Activated gamma-delta T cell (primary cell): ENCODE data around the gene KDM4C.

Experiments used
- DNase-seq: peaks from one replicate; lab custom pipeline; 2025; lab: John Stamatoyannopoulos, UW

The KDM4C gene

DNA sequence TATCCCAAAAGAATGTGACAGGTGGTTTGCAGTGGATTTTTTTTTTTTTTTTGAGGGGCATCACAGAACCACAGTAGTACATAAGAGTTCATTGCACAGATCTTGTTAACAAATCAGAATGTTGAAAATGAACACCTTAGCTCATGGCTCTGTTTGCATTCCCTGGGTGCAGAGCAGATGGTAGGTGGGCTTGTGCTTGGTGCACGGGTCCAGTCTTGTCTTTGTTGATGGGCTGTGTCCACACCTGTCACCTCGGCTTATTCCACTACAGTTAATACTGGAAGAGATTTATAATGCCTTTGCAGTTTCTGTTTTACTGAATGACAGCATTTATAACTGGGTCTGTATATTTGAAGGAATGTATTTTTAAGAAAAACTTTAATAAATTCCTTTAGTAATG is 146.6 kb downstream of the KDM4C start:
- DNase-seq = no peak

DNA sequence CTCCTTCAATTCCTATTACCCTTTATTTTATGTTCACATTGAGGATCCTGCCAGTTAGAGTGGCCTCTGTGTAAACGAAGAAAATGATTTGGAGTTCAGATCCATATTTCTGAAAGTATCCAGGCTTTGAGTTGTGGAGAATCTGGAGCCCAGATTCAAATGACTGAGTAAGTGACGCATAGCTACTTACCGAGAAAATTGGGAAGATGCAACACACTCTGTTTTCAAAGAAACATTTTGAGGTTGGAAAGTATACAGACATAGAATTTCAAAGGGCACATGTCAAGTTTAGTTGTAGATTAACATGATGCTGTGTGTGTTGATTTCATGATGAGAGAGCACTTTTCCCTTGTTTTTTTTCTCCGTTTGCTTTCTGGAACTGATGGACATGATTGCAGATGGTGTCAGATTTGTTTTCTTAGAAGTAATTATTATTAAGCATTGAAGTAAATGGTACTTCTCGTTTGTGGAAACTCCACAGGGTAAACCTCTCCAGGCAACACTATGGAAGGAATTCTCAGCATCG is 148.1 kb downstream of the KDM4C start:
- no peak for DNase-seq

- no peak for DNase-seq
These were observed 150.1 kb downstream of the KDM4C start for GRCh38 chr9:6907772-6908381.

DNA sequence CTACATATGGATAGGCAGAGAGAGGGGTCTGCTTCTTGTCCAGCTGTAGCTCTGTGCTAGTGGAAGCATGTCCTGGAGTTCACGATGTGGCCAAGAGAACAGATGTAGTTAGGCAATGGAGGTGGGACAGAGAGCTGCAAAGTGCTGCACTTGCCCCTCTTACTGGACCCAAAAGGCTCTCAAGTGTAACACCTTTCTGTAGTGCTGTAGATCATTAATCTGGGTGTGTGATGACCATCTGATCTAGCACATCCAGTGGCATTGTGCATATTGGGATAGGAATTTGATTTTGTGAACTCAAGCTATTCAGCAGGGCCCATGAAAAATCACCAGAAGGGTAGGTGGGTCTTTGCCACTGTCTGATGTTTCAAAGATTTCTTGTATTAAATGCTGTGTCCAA is 151.4 kb downstream of the KDM4C start:
- DNase-seq = no peak

DNA sequence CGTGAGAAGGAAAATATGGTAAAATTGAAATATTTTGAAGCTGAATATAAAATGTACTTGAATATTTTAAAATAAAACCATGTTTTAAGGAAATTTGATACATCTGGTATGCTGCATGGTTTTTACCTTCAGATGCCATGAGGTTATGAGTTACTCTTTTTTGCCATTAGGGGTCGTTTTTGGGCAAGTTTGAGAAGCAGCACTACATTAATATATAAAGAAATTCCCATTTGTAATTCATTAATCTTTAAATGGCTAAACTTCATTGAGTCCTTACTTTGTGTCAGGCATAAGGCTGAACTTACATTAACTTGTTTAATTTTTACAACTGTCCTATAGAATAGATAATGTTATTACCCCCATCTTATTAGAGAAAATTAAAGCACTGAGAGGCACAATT is 152.3 kb downstream of the KDM4C start:
- no peak for DNase-seq

DNA sequence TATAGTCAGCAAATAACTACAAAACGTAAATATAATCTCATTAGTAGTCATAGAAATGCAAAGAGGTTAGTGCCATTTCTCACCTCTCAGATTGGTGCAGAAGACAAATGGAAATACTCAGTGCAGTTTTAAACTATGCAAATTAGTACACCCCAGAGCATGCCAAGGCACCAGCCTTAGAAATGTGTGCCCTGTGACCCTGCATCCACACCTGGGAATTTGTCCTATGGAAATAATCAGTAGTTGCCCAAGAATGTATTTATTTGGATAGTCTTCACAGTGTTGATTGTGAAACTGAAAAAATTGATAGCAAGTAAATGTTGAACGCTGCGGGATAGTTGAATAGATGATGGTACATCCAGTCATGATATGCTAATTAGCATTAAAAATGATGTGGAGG is 152.7 kb downstream of the KDM4C start:
- DNase-seq = no peak

- DNase-seq = no peak
These were observed 154.3 kb downstream of the KDM4C start for GRCh38 chr9:6911901-6912638.

DNA sequence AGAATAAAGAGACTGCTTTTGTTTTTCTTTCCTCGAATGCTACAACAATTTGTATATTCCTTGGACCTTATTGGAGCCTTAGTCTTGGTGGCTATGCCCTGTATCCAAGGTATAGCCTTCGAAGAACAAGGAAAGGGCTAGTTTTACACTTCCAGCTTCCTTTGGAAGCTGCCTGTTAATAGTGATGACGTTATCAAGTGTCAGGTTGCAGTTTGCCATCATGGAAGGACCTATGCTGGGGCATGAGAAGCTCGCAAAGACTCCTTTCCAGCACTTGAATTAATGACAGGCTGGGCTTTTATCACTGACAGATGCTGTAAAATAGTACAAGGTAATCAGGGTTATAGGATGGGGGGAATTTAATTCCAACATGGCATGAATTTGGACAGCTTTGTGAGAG is 157.9 kb downstream of the KDM4C start:
- DNase-seq = no peak

DNA sequence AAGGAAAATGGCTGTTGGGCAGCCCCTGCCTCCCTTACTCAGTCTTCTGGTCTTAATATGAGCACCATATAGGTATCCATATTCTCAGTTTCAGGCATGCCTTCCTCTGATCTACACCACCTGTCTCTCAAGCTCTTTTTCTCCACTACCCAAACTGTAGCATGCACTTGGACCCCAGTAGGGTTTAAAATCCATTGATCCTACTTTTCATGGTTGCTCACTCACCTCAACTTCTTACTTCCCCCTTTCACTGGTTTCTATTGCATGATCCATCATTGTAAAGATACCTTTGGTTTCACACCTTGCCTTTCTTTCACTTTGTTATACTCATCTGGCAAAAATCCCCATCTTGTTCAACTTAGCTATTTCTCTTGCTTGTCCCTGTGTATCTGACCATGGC is 159.4 kb downstream of the KDM4C start:
- no peak for DNase-seq

GRCh38 chr9:6920041-6920440 is 162.3 kb downstream of the KDM4C start:
- DNase-seq = no peak

GRCh38 chr9:6921315-6921714 is 163.5 kb downstream of the KDM4C start:
- DNase-seq = no peak

GRCh38 chr9:6922124-6922676 is 164.4 kb downstream of the KDM4C start:
- no peak for DNase-seq

GRCh38 chr9:6922680-6923079 is 164.9 kb downstream of the KDM4C start:
- no peak for DNase-seq

DNA sequence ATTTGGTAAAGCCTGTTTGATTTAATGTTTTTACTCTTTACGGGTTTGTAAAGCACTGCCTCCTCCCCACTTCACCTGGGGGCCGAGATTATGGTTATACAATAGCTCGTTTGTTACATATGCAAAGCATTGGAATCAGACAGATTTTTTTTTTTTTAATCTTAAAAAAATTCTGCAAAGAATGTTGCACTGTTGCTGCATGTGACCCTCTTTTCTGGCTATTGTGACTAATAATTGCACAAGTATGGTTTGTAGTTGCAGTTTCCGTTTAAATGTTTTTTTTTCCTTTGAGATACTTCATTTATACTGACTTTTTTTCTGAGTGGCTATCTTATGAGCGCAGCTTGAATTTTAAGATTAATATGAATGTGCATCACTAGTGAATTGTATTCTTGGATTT is 165.3 kb downstream of the KDM4C start:
- DNase-seq = no peak

GRCh38 chr9:6924149-6924548 is 166.4 kb downstream of the KDM4C start:
- DNase-seq = no peak

DNA sequence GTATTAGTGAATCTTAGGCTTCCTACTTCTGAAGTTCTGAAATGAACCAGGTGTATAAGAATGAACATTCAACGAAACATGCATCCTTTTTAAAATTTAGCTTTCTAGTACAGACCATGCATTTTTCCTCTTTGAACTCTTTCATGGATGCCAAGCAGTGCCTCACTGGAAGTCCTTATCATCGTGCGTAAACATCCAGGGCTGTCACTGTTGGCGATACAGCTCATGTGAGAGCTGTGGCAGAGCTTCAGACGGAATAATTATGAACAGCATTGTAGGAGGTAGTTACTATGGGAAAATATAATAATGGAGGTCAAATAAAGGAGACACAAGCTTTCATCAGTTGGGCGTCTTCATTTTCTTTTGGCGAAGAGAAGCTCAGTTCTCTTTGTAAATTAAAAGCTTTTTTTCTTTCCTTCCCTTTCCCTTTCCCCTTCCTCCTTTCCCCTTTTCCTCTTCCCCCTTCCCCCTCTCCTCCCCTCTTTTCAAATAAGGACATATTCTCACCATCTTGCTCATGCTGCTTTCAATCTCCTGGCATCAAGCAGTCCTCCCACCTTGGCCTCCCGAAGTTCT is 167.3 kb downstream of the KDM4C start:
- DNase-seq = no peak

GRCh38 chr9:6925836-6926235 is 168.1 kb downstream of the KDM4C start:
- DNase-seq = no peak

DNA sequence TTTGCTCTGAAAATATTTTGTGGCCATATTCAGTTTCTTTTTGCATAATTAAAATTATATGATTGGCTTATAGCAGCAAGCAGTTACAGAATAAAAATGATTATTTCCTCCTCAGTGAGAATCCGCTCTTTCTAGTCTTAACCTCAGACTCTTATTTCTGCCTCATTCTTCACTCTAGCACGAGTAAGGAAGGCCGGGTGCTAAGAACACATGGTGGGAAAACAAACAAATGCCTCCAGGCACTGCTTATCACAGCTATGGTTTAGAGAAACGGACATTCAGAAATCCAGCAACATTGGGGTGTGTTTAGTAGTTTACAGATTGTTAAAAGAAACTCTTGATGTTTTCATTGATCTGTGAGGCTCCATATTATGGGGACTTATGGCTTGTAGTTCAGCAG is 168.7 kb downstream of the KDM4C start:
- no peak for DNase-seq

DNA sequence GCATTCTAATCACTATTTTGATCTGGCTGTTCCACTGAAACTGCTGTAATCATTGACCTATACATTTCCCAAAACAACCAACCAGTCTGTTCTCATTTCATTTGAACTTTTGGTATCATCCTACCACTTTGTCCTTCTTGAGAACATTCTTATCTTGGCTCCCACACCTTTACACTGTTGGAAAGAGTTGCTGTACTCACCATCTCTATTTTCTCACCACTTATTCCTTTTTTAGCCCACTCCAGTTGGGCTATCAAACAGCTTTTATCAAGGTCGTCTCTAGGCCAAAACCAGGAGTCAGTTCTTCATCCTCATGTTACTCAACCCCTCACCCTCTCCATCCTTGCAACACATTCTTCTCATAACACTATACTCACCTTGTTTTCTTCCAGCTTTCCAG is 170.1 kb downstream of the KDM4C start:
- no peak for DNase-seq

GRCh38 chr9:6928863-6929262 is 171.1 kb downstream of the KDM4C start:
- no peak for DNase-seq

DNA sequence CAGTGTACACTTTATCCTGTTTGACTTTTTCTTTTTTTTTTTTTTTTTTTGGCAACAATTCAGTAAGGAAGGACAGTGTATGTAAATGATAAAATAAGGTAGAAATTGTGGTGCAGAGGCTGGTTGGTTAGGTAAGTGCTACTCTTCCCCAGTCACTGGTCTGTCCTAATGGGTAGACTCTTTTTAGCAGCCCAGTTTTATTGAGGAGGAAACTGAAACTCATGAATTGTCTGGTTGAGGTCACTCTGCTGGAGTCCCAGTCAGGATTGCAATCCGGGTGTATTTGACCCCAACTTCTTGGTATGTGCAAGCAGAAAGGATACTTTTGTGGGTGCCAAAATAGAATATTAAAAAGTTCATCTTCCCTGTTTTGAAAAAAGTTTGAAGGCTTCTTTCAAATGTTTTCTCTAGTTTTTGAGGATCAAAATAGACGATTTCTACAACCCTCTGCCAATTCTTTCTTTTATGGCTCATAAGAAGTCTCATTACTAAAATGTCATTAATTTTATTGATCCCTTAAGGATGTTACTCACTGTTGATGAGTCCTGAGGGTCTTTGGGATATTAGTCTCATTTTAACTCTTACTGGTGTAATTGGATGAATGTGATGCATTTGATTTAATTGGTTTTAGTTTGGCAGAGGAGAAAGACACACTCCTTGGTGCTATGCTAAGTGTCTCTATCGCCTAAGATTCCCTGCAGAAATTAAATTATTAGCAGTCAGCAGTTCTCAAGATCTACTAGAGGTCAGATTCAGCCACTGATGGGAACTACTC is 171.9 kb downstream of the KDM4C start:
- no peak for DNase-seq

DNA sequence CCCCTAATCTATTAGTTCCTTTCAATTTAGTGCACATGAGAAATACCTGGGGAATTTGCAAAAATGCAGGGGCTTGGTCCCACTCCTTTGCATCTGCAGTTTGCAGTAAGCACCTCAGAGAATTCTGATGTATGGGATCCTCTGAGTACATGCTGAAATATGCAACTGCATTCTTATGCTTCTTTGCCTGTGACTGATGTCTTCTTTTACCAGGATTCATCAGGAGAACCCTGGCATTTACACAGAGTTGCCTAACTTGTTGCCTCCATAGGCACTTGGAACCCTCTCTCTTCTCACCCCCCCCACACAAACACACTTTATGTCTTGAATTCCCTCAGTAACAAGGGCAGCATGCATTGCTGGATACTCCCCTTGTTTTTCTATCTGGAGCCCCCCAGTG is 173.1 kb downstream of the KDM4C start:
- no peak for DNase-seq
